Medulla oblongata (tissue), 1 donor: ENCODE data around the gene FLNA.
"Not testable (repeated sequence)": the region's sequence is repeated elsewhere in the genome, so short reads cannot be mapped to it uniquely, and the experiment has no call there.

Experiments
- DNase-seq: peaks from one replicate; pipeline ENCODE4 v3.0.0-alpha.2; 2015; ENCODE audit errors: extremely low spot score

Gene FLNA, protein sequence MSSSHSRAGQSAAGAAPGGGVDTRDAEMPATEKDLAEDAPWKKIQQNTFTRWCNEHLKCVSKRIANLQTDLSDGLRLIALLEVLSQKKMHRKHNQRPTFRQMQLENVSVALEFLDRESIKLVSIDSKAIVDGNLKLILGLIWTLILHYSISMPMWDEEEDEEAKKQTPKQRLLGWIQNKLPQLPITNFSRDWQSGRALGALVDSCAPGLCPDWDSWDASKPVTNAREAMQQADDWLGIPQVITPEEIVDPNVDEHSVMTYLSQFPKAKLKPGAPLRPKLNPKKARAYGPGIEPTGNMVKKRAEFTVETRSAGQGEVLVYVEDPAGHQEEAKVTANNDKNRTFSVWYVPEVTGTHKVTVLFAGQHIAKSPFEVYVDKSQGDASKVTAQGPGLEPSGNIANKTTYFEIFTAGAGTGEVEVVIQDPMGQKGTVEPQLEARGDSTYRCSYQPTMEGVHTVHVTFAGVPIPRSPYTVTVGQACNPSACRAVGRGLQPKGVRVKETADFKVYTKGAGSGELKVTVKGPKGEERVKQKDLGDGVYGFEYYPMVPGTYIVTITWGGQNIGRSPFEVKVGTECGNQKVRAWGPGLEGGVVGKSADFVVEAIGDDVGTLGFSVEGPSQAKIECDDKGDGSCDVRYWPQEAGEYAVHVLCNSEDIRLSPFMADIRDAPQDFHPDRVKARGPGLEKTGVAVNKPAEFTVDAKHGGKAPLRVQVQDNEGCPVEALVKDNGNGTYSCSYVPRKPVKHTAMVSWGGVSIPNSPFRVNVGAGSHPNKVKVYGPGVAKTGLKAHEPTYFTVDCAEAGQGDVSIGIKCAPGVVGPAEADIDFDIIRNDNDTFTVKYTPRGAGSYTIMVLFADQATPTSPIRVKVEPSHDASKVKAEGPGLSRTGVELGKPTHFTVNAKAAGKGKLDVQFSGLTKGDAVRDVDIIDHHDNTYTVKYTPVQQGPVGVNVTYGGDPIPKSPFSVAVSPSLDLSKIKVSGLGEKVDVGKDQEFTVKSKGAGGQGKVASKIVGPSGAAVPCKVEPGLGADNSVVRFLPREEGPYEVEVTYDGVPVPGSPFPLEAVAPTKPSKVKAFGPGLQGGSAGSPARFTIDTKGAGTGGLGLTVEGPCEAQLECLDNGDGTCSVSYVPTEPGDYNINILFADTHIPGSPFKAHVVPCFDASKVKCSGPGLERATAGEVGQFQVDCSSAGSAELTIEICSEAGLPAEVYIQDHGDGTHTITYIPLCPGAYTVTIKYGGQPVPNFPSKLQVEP (N-terminal part only)

GRCh38 chrX:154374313-154375155 is at the start of gene FLNA:
FLNA (minus strand) TSS chrX:154374634; CDS start chrX:154371245, 3,389 bp downstream.
- no peak for DNase-seq

- no peak for DNase-seq
Observed at GRCh38 chrX:154420402-154420756, 45.9 kb upstream of the FLNA start.

- DNase-seq: no peak
Observed at GRCh38 chrX:154419688-154420401, 45.4 kb upstream of the FLNA start.

DNA sequence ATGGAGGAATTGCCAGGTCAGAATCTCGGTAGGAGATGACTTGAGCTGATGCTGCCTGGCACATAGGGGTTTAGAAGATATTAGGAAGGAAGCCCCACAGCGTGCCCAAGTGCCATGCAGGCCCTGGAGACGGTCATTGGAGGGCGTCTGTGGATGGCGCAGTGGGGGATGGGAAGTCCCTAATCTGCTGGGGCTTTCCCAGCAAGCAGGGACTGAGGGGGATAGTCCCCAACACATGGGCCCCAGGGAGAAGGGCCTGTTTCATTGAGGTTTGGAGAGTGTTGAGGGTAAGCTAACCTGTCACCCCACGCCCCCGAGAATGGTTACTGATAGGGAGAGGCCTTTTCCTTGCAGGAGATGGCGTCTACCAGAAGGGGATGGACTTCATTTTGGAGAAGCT is 44.8 kb upstream of the FLNA start:
- DNase-seq: no peak

GRCh38 chrX:154417157-154417556 is 42.7 kb upstream of the FLNA start:
- no peak for DNase-seq

GRCh38 chrX:154413142-154413541 is 38.7 kb upstream of the FLNA start:
- no peak for DNase-seq

DNA sequence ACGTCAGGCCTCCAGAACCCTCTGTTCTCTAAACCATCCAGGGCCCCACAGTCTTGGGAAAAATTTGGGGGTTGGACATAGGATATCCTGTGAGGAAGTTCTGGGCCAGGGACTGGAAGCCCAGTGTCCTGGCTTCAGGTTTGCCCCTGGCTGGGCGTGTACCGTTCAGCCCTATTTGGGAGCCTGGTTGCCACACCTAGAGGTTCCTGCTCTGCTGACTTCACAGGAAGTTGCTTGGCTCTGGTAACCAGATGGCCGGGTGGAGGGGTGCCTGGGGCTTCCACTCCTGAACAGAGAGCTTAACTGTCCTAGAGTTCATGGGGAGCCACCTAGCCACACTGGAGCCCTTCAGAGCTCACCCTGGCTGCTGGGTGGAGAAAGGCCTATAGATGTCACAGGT is 38.0 kb upstream of the FLNA start:
- DNase-seq: no peak

- DNase-seq: peak; percentile 45
Observed at GRCh38 chrX:154411981-154412340, 37.5 kb upstream of the FLNA start.

GRCh38 chrX:154409222-154409871 is 34.9 kb upstream of the FLNA start, which contains the start of gene DNASE1L1:
DNASE1L1 (minus strand) TSS chrX:154409254; CDS start chrX:154405568, 3,686 bp downstream.
- peak; percentile 36 for DNase-seq

DNA sequence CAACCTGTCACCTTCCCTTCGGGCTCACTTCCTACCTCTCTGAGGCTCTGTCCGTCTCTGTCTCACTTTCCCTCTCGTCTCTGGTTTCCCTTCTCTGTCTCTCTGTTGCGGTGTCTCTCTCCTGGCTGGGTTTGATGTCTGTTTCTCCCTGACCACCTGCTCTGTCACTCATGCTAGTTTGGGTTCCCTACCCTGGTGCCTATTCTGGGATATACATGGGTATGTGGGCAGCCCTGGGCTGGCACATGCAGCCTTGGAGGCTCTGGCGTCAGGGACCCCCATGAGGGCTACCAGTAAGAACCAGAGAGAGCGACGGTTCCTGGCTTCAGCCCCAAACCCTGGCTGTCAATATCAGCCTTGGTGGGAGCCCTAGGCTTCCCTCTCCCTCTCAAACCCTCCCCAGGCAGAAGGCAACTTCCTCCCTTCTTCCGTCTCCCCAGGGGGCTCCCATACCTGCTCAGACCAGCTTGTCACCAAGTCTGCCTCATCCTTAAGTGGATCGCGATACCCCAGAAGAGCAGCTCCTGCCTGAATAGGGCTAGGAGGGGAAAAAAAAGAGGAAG is 34.3 kb upstream of the FLNA start:
- no peak for DNase-seq

- DNase-seq: no peak
Observed at GRCh38 chrX:154404625-154405192, 30.3 kb upstream of the FLNA start.

- no peak for DNase-seq
Observed at GRCh38 chrX:154403858-154404257, 29.4 kb upstream of the FLNA start.

DNA sequence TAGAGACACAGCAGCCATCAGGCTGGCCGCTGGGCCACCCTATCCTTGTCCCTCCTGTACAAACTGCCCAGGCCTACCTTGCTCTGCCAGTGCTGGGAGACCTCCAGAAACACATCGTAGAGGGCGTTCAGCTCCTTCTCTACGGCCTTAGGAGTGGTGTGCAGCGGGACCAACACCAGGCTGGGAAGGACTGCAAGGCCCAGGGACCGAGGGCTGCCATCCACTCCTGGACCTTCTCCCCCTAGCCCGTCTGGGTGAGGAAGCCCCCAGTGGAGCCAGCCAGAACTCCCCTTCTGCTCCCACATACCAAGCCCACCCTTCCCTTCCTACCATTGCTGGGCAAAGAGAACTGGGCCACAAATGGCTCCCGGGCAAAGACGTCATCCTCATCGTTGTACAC is 28.8 kb upstream of the FLNA start:
- no peak for DNase-seq

GRCh38 chrX:154402622-154403127 is 28.2 kb upstream of the FLNA start:
- DNase-seq: no peak

- DNase-seq: no peak
Observed at GRCh38 chrX:154401918-154402621, 27.6 kb upstream of the FLNA start.

DNA sequence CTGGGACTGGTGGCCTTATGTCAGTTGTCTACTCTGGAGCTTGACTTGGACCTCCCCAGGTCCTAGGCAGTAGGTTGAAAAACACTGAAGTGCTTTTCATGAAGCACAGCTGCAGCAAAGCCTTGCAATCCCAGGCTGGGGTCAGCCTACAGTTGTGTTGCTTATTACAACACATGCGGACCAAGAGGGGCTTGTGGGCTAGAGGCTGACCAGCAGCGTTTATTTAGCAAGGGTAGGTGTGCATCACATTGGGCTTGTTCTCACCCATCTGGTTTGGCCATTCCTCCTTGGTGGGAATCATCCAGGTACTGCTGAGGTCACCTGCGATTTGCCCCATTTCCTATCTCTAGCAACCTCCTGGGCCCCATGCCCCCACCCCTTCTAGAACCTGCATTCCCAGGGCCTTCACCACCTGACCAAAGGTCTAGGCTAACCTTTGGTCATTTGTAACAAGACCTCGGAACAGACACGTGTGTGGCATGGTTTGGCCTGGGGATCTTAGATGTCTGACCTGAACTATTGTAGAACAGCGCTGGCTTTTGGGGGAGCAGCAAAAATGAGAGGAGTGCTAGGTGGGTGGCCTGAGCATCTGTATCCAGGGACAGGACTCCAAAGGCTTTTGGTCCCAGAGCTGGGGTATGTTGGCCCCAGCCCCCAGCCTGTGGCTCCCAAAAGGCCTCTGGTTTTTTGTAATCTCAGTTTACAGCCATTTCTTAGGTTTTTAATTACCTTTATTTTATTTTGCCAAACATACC is 26.8 kb upstream of the FLNA start:
- DNase-seq: no peak

- DNase-seq: not testable (repeated sequence)
Observed at GRCh38 chrX:154400369-154400817, 26.0 kb upstream of the FLNA start.
